Subcutaneous adipose tissue (tissue), 4 donors: ENCODE measurements around the gene NTM. TPM values are rescaled to one million over a fixed set of nuclear protein-coding genes. Genes with fewer than 3 reads are reported as not detected.

Experiments
- CTCF ChIP-seq: fragments of 450-650 bp; IDR thresholded peaks from one replicate; pipeline ENCODE4 v1.5.1; 2016; ENCODE audit warnings: low read depth, mild to moderate bottlenecking, control low read depth, antibody characterized with exemption, moderate library complexity
- total RNA-seq, 4 donors: library from RNA; depleted of rRNA; stranded (reverse); fragments of >200 nt; gene quantifications; one replicate each; pipeline ENCODE4 v1.1.0, GENCODE V29; 2016

Gene NTM
- total RNA-seq, 4 donors from 2014 or later: 1.5 to 5.7 (median 1.7) TPM

- no peak for TF ChIP-seq CTCF
These were observed 438.1 kb downstream of the NTM start for GRCh38 chr11:131808470-131808869.

GRCh38 chr11:131809203-131809918, 438.9 kb downstream of the NTM start:
- no peak for TF ChIP-seq CTCF

- no peak for TF ChIP-seq CTCF
These were observed 440.1 kb downstream of the NTM start for GRCh38 chr11:131810541-131810940.

- TF ChIP-seq CTCF: no peak
These were observed 441.0 kb downstream of the NTM start for GRCh38 chr11:131811383-131811782.

GRCh38 chr11:131814108-131814507, 443.7 kb downstream of the NTM start:
- TF ChIP-seq CTCF: no peak

- no peak for TF ChIP-seq CTCF
These were observed 445.2 kb downstream of the NTM start for GRCh38 chr11:131815590-131815989.

- no peak for TF ChIP-seq CTCF
These were observed 445.6 kb downstream of the NTM start for GRCh38 chr11:131816051-131816450.
